DOHH2 (cell line): ENCODE results near the gene MRPS25.

Experiments used
- H3F3A ChIP-seq: fragments of 200-600 bp; sonication (generic), shearing (Covaris generic); 2 replicates; pipeline ENCODE4 v1.6.0; 2016; ENCODE audit warnings: antibody characterized with exemption, mild to moderate bottlenecking; ENCODE audit not compliant: control insufficient read depth, insufficient read depth
- H3K27ac ChIP-seq: fragments of 200-600 bp; sonication (generic); 2 replicates; pipeline ENCODE4 v1.5.1; 2014; ENCODE audit warnings: low read depth, mild to moderate bottlenecking, low read length, moderate library complexity
- H3K27me3 ChIP-seq: fragments of 200-600 bp; sonication (generic); 2 replicates; pipeline ENCODE4 v1.6.1; 2014; ENCODE audit warnings: mild to moderate bottlenecking, low read length, mixed read lengths; ENCODE audit not compliant: control insufficient read depth
- H3K36me3 ChIP-seq: fragments of 200-600 bp; sonication (generic); 2 replicates; pipeline ENCODE4 v1.6.1; 2014; ENCODE audit warnings: mild to moderate bottlenecking, low read length, moderate library complexity, mixed read lengths; ENCODE audit not compliant: control insufficient read depth
- H3K4me1 ChIP-seq: fragments of 200-600 bp; sonication (generic); 2 replicates; pipeline ENCODE4 v1.6.1; 2014; ENCODE audit warnings: mild to moderate bottlenecking, low read length, mixed read lengths; ENCODE audit not compliant: control insufficient read depth
- H3K4me2 ChIP-seq: fragments of 200-600 bp; sonication (generic); 2 replicates; pipeline ENCODE4 v1.6.0; 2014; ENCODE audit warnings: mild to moderate bottlenecking, low read length, moderate library complexity
- H3K4me3 ChIP-seq: fragments of 200-600 bp; sonication (generic); 2 replicates; pipeline ENCODE4 v1.5.1; 2014; ENCODE audit warnings: mild to moderate bottlenecking, low read length, mixed read lengths
- H3K79me2 ChIP-seq: fragments of 200-600 bp; sonication (generic); 2 replicates; pipeline ENCODE4 v1.6.1; 2014; ENCODE audit warnings: mild to moderate bottlenecking, low read length, mixed read lengths; ENCODE audit not compliant: control insufficient read depth
- H3K9me2 ChIP-seq: fragments of 200-600 bp; sonication (generic); replicated peaks from 2 replicates; pipeline ENCODE4 v1.6.1; 2014; ENCODE audit warnings: mild to moderate bottlenecking, low read length, mixed read lengths; ENCODE audit not compliant: control insufficient read depth
- H3K9me3 ChIP-seq: fragments of 200-600 bp; sonication (generic); 2 replicates; pipeline ENCODE4 v1.6.1; 2014; ENCODE audit warnings: antibody characterized with exemption, low read length, mixed read lengths; ENCODE audit not compliant: control insufficient read depth, insufficient read depth
- H4K20me1 ChIP-seq: fragments of 200-600 bp; sonication (generic); 2 replicates; pipeline ENCODE4 v1.6.0; 2014; ENCODE audit warnings: low read depth, mild to moderate bottlenecking, antibody characterized with exemption, low read length, moderate library complexity; ENCODE audit not compliant: control insufficient read depth, insufficient read depth
- EZH2phosphoT487 ChIP-seq: fragments of 200-600 bp; sonication (generic); IDR thresholded peaks from 2 replicates; pipeline ENCODE4 v1.6.1; 2017; ENCODE audit warnings: borderline replicate concordance, mild to moderate bottlenecking, antibody characterized with exemption, low read length, moderate library complexity, mixed read lengths
- TF ChIP-seq, protein P1 (sequence below): fragments of 200-600 bp; sonication (generic); IDR thresholded peaks from one replicate; pipeline ENCODE4 v1.5.1; 2014; ENCODE audit warnings: antibody characterized with exemption, mild to moderate bottlenecking, low read depth, low read length; ENCODE audit not compliant: poor library complexity, severe bottlenecking

MRPS25 gene

DNA sequence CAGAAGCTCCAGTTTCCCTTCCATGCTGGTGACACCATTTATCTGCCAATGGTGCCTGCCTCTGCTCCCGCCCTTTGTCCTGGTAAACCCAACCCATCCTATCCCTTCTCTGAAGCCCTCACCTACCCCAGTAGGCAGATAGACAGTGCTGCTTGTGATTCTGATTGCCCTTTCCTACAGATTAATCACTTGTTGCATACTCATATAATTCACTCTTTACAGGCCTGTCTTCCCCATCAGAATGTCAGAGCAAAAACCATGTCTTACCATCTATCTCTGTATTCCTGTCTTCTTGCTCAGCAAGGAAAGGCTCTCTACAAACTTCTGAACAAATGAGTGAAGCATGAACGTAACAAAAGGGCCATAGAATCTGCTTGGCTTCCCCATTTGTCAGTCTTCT lies 47.9 kb downstream of the MRPS25 start:
- Histone ChIP-seq H3K4me3 (no peak overlapping the region), H3K4me1 (no peaks in the 10 kb centered on the region), H3K79me2 (no peaks in the 10 kb centered on the region), H3K27me3 (no peaks in the 10 kb centered on the region), H3K9me2 (no peaks in the 10 kb centered on the region), H3K36me3 (peaks cover 62% of the 10 kb centered on the region), H3F3A (no peaks in the 10 kb centered on the region), H4K20me1 (no peaks in the 10 kb centered on the region), H3K27ac (no peak overlapping the region), H3K4me2 (no peak overlapping the region), H3K9me3 (no peaks in the 10 kb centered on the region)
- no peak for TF ChIP-seq EZH2phosphoT487
- TF ChIP-seq, protein P1, sequence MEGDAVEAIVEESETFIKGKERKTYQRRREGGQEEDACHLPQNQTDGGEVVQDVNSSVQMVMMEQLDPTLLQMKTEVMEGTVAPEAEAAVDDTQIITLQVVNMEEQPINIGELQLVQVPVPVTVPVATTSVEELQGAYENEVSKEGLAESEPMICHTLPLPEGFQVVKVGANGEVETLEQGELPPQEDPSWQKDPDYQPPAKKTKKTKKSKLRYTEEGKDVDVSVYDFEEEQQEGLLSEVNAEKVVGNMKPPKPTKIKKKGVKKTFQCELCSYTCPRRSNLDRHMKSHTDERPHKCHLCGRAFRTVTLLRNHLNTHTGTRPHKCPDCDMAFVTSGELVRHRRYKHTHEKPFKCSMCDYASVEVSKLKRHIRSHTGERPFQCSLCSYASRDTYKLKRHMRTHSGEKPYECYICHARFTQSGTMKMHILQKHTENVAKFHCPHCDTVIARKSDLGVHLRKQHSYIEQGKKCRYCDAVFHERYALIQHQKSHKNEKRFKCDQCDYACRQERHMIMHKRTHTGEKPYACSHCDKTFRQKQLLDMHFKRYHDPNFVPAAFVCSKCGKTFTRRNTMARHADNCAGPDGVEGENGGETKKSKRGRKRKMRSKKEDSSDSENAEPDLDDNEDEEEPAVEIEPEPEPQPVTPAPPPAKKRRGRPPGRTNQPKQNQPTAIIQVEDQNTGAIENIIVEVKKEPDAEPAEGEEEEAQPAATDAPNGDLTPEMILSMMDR, result no peak

DNA sequence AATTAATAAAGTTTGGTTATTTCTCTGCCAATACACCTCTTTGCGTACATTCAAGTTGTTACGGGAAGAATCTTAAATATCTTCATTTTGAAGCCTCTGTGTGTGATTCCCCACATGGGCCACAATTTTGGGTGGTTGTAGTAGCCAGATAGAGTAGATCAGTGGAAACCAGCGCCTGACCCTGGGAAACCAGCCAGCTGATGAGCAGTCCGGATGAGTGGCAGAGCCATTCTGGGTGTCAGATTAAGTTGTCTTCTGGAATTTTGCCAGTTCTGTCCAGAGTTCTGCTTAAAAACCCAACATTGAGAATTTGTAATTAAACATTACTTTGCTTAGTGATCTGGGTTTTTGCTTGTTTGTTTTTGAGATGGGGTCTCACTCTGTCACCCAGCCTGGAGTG lies 49.7 kb downstream of the MRPS25 start:
- Histone ChIP-seq H3K27ac (no peak overlapping the region), H3K4me1 (no peaks in the 10 kb centered on the region), H3K9me2 (no peaks in the 10 kb centered on the region), H3K9me3 (no peaks in the 10 kb centered on the region), H4K20me1 (no peaks in the 10 kb centered on the region), H3F3A (no peaks in the 10 kb centered on the region), H3K79me2 (no peaks in the 10 kb centered on the region), H3K27me3 (no peaks in the 10 kb centered on the region), H3K36me3 (peaks cover 49% of the 10 kb centered on the region), H3K4me2 (no peak overlapping the region), H3K4me3 (no peak overlapping the region)
- TF ChIP-seq EZH2phosphoT487, result no peak
- TF ChIP-seq, protein P1, result no peak

DNA sequence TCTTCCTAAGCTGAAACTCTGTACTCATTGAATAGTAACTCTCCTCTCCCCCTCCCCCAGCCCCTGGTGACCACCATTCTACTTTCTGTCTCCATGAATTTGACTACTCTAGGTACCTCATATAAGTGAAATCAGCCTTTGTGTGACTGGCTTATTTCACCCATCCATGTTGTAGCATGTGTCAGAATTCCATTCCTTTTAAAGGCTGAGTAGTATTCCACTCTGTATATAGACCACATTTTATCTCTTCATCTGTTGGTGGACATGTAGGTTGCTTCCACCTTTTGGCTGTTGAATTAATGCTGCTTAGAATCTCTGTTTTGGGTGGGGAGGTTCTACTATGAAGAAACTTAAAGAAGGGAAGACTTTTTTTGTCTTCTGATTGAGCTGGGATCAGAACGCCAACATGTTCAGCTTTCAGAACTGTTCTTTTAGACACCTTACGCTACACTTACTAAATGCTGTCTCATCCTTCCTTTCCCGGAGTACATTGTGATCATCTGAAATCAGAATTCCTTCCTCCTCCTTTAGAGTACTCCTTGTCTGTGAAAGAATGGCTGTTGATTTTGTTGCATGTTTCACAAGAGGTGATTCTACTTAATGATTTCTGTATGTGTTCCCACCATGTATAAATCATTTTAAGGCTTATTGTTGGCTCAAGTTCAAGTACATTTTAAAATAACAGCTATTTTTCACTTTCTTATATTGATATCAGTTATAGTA lies 50.3 kb downstream of the MRPS25 start:
- H3K4me2 ChIP-seq, result no peak overlapping the region
- H3K9me2 ChIP-seq, result no peaks in the 10 kb centered on the region
- no peaks in the 10 kb centered on the region for H3K27me3 ChIP-seq
- no peaks in the 10 kb centered on the region for H3F3A ChIP-seq
- H3K4me3 ChIP-seq, result no peak overlapping the region
- H3K9me3 ChIP-seq, result no peaks in the 10 kb centered on the region
- no peaks in the 10 kb centered on the region for H3K79me2 ChIP-seq
- H3K36me3 ChIP-seq, result peaks cover 45% of the 10 kb centered on the region
- no peak overlapping the region for H3K27ac ChIP-seq
- H4K20me1 ChIP-seq, result no peaks in the 10 kb centered on the region
- no peak for TF ChIP-seq EZH2phosphoT487
- TF ChIP-seq, protein P1, result no peak
- H3K4me1 ChIP-seq, result no peaks in the 10 kb centered on the region
